H1 (cell line): Measurements from ENCODE around the gene GRIA1. TPM values are rescaled to one million over a fixed set of nuclear protein-coding genes. Genes with fewer than 3 reads are reported as not detected.

ENCODE experiments used
- CTCF ChIA-PET: fragments of 300-600 bp; sonication (Branson Sonifier 250); formaldehyde crosslinking; loops from one replicate; lab custom pipeline; 2021; ENCODE audit not compliant: partially characterized antibody; lab: Charles Lee
- POLR2A ChIA-PET: fragments of 300-600 bp; sonication (Branson Sonifier 250); formaldehyde crosslinking; loops from one replicate; lab custom pipeline; 2021; ENCODE audit warnings: inconsistent platforms; ENCODE audit not compliant: partially characterized antibody; lab: Charles Lee
- DNase-seq, 2 experiments: peaks; one replicate each; pipeline versions ENCODE4 v3.0.0 to v3.0.0-alpha.2; 2010 to 2022; ENCODE audit warnings: low spot score in 2 of 2, low read depth in 1 of 2, mixed read lengths in 1 of 2
- FAIRE-seq: peaks from 2 replicates; lab custom pipeline; 2011; peaks lifted over from hg19 to GRCh38; lab: Jason Lieb, UNC
- H2AFZ ChIP-seq: 2 replicates; pipeline ENCODE4 v1.8.1; 2012; ENCODE audit warnings: low read length, inconsistent platforms
- H2AK5ac ChIP-seq: 2 replicates; pipeline ENCODE4 v1.6.1; 2013; ENCODE audit warnings: low read depth, low read length
- H2BK120ac ChIP-seq: replicated peaks from 2 replicates; pipeline ENCODE3; 2013; ENCODE audit warnings: low read depth, low read length, inconsistent platforms
- H2BK12ac ChIP-seq: 2 replicates; pipeline ENCODE4 v1.6.1; 2013; ENCODE audit warnings: low read depth, low read length
- H2BK15ac ChIP-seq: 2 replicates; pipeline ENCODE4 v1.6.1; 2013; ENCODE audit warnings: low read length
- H2BK20ac ChIP-seq: 2 replicates; pipeline ENCODE4 v1.6.1; 2013; ENCODE audit warnings: low read length
- H2BK5ac ChIP-seq: 2 replicates; pipeline ENCODE4 v1.6.1; 2013; ENCODE audit warnings: low read depth, low read length
- H3K14ac ChIP-seq: 2 replicates; pipeline ENCODE4 v1.6.1; 2013; ENCODE audit warnings: inconsistent platforms; ENCODE audit not compliant: insufficient read length
- H3K18ac ChIP-seq: 2 replicates; pipeline ENCODE4 v1.6.1; 2013; ENCODE audit warnings: low read length; ENCODE audit errors: extremely low read depth
- H3K23ac ChIP-seq: 2 replicates; pipeline ENCODE4 v1.6.1; 2013; ENCODE audit warnings: inconsistent platforms; ENCODE audit not compliant: insufficient read length
- H3K23me2 ChIP-seq: 2 replicates; pipeline ENCODE4 v1.6.1; 2013; ENCODE audit warnings: low read depth, low read length
- H3K27ac ChIP-seq: 2 replicates; pipeline ENCODE4 v1.6.1; 2011; ENCODE audit warnings: low read depth, low read length, inconsistent platforms
- H3K27me3 ChIP-seq, 4 experiments: replicated peaks in 1 of 4; 1 replicate in 1 of 4; 2 replicates in 3 of 4; pipeline versions ENCODE4 v1.6.1 to v1.8.1; 2011 to 2013; ENCODE audit warnings: low read length in 3 of 4, mild to moderate bottlenecking in 3 of 4, inconsistent platforms in 2 of 4, mixed read lengths in 2 of 4, moderate library complexity in 1 of 4; ENCODE audit not compliant: control insufficient read depth in 3 of 4, insufficient read depth in 3 of 4; ENCODE audit errors: extremely low read depth in 1 of 4
- H3K36me3 ChIP-seq, 4 experiments: 2 replicates each; pipeline versions ENCODE4 v1.6.1 to v1.8.1; 2011 to 2013; ENCODE audit warnings: mild to moderate bottlenecking in 4 of 4, low read length in 3 of 4, moderate library complexity in 2 of 4, control low read depth in 1 of 4, inconsistent platforms in 1 of 4; ENCODE audit not compliant: insufficient read depth in 4 of 4, control insufficient read depth in 2 of 4
- H3K4ac ChIP-seq: replicated peaks from 2 replicates; pipeline ENCODE3; 2013; ENCODE audit warnings: low read length, low read depth, mixed read lengths, inconsistent platforms; ENCODE audit not compliant: insufficient read length
- H3K4me1 ChIP-seq, 4 experiments: replicated peaks in 1 of 4; 1 replicate in 1 of 4; 2 replicates in 3 of 4; pipeline versions ENCODE4 v1.6.1 to v1.8.1; 2011 to 2013; ENCODE audit warnings: low read length in 3 of 4, inconsistent platforms in 2 of 4, mixed read lengths in 1 of 4; ENCODE audit not compliant: insufficient read depth in 4 of 4, control insufficient read depth in 3 of 4
- H3K4me2 ChIP-seq, 2 experiments: 2 replicates each; pipeline versions ENCODE4 v1.6.1 to v1.8.1; 2011 to 2013; ENCODE audit warnings: low read depth in 2 of 2, low read length in 2 of 2, control low read depth in 1 of 2, inconsistent platforms in 1 of 2, mild to moderate bottlenecking in 1 of 2; ENCODE audit not compliant: insufficient read depth in 1 of 2
- H3K4me3 ChIP-seq, 4 experiments: fragments of 200-600, 300-600 bp in 1 of 4; sonication (generic), shearing (Covaris generic), sonication (Bioruptor Twin) in 1 of 4; 2 replicates each; pipeline versions ENCODE4 v1.5.1 to v1.8.1; 2011 to 2016; ENCODE audit warnings: low read length in 4 of 4, low read depth in 3 of 4, control low read depth in 2 of 4, inconsistent platforms in 2 of 4, mild to moderate bottlenecking in 2 of 4, mixed read lengths in 1 of 4, moderate library complexity in 1 of 4; ENCODE audit not compliant: insufficient read depth in 2 of 4; ENCODE audit errors: extremely low read depth in 1 of 4
- H3K56ac ChIP-seq: replicated peaks from 2 replicates; pipeline ENCODE3; 2013; ENCODE audit warnings: low read depth, mild to moderate bottlenecking, mixed read lengths, low read length, inconsistent platforms; ENCODE audit not compliant: insufficient read length
- H3K79me1 ChIP-seq: 2 replicates; pipeline ENCODE4 v1.6.1; 2013; ENCODE audit warnings: low read depth, low read length, control low read depth
- H3K79me2 ChIP-seq, 2 experiments: 2 replicates each; pipeline versions ENCODE4 v1.6.1 to v1.8.1; 2012 to 2013; ENCODE audit warnings: low read length in 2 of 2, mild to moderate bottlenecking in 2 of 2, inconsistent platforms in 1 of 2; ENCODE audit not compliant: insufficient read depth in 2 of 2, control insufficient read depth in 1 of 2
- H3K9ac ChIP-seq, 4 experiments: replicated peaks in 1 of 4; 1 replicate in 1 of 4; 2 replicates in 3 of 4; pipeline versions ENCODE4 v1.6.1 to v1.8.1; 2011 to 2013; ENCODE audit warnings: low read depth in 3 of 4, low read length in 3 of 4, control low read depth in 2 of 4, mild to moderate bottlenecking in 2 of 4, moderate library complexity in 2 of 4, inconsistent platforms in 1 of 4; ENCODE audit errors: extremely low read depth in 1 of 4
- H3K9me3 ChIP-seq, 2 experiments: 2 replicates each; pipeline versions ENCODE4 v1.6.1 to v1.8.1; 2012 to 2013; ENCODE audit warnings: mild to moderate bottlenecking in 2 of 2, moderate library complexity in 2 of 2, control low read depth in 1 of 2, inconsistent platforms in 1 of 2, low read depth in 1 of 2, low read length in 1 of 2, mixed read lengths in 1 of 2; ENCODE audit not compliant: insufficient read depth in 2 of 2
- H4K20me1 ChIP-seq, 2 experiments: replicated peaks in 1 of 2; 2 replicates each; pipeline versions ENCODE3 to v1.8.1; 2011 to 2013; ENCODE audit warnings: inconsistent platforms in 2 of 2, low read length in 2 of 2, mild to moderate bottlenecking in 1 of 2; ENCODE audit not compliant: insufficient read depth in 2 of 2, control insufficient read depth in 1 of 2
- H4K5ac ChIP-seq: 2 replicates; pipeline ENCODE4 v1.6.1; 2013; ENCODE audit warnings: low read length, low read depth, mixed read lengths, inconsistent platforms; ENCODE audit not compliant: insufficient read length
- H4K8ac ChIP-seq: 2 replicates; pipeline ENCODE4 v1.8.0; 2013; ENCODE audit warnings: mild to moderate bottlenecking, moderate library complexity, low read length, inconsistent platforms; ENCODE audit not compliant: insufficient read depth; ENCODE audit errors: extremely low read depth
- H4K91ac ChIP-seq: replicated peaks from 2 replicates; pipeline ENCODE3; 2013; ENCODE audit warnings: low read length, mixed read lengths, inconsistent platforms; ENCODE audit not compliant: insufficient read length
- JUND ChIP-seq: IDR thresholded peaks from 2 replicates; pipeline ENCODE4 v1.6.1; 2011; ENCODE audit warnings: mild to moderate bottlenecking, improper control_type of control experiment, low read length
- PHF8 ChIP-seq: fragments of 200-600 bp; sonication (generic); conservative IDR thresholded peaks from 2 replicates; pipeline ENCODE4 v1.7.1; 2012; ENCODE audit warnings: low read depth, mild to moderate bottlenecking, inconsistent platforms, low read length, moderate library complexity
- POLR2A ChIP-seq, 2 experiments: IDR thresholded peaks; 1 replicate in 1 of 2; 2 replicates in 1 of 2; pipeline ENCODE4 v1.6.1; 2011; ENCODE audit warnings: low read depth in 2 of 2, low read length in 2 of 2, mild to moderate bottlenecking in 2 of 2; ENCODE audit errors: control extremely low read depth in 1 of 2
- RAD21 ChIP-seq, 2 experiments: IDR thresholded peaks in 1 of 2; conservative IDR thresholded peaks in 1 of 2; 2 replicates each; pipeline ENCODE4 v1.6.1; 2011; ENCODE audit warnings: low read depth in 2 of 2, low read length in 2 of 2, improper control_type of control experiment in 1 of 2, inconsistent platforms in 1 of 2, mild to moderate bottlenecking in 1 of 2, moderate library complexity in 1 of 2
- RXRA ChIP-seq: IDR thresholded peaks from 2 replicates; pipeline ENCODE4 v1.6.1; 2011; ENCODE audit warnings: low read depth, mild to moderate bottlenecking, low read length, moderate library complexity; ENCODE audit not compliant: insufficient read depth
- SIN3A ChIP-seq, 2 experiments: IDR thresholded peaks in 1 of 2; conservative IDR thresholded peaks in 1 of 2; 2 replicates each; pipeline ENCODE4 v1.6.1; 2011 to 2012; ENCODE audit warnings: low read length in 2 of 2, improper control_type of control experiment in 1 of 2, low read depth in 1 of 2, mild to moderate bottlenecking in 1 of 2
- SP2 ChIP-seq: IDR thresholded peaks from 2 replicates; pipeline ENCODE4 v1.6.1; 2012; ENCODE audit warnings: mild to moderate bottlenecking, low read length, inconsistent platforms
- SP4 ChIP-seq: IDR thresholded peaks from 2 replicates; pipeline ENCODE4 v1.6.1; 2012; ENCODE audit warnings: low read length, inconsistent platforms
- SUZ12 ChIP-seq: fragments of 200-600 bp; sonication (generic); IDR thresholded peaks from 2 replicates; pipeline ENCODE4 v1.6.1; 2012; ENCODE audit warnings: mild to moderate bottlenecking, inconsistent platforms, low read length, moderate library complexity, mixed read lengths
- USF2 ChIP-seq: IDR thresholded peaks from 2 replicates; pipeline ENCODE4 v1.6.1; 2011; ENCODE audit warnings: low read length, improper control_type of control experiment
- ZNF274 ChIP-seq: IDR thresholded peaks from 2 replicates; pipeline ENCODE4 v1.7.0; 2012; ENCODE audit warnings: low read length, borderline replicate concordance; ENCODE audit errors: extremely low read depth
- WGBS, 2 experiments: shearing (Covaris generic) in 1 of 2; methylation state at CpG; one replicate each; pipeline versions ENCODE4 v1.1.6 to v1.1.7; 2013 to 2015; ENCODE audit warnings: low lambda C conversion rate in 2 of 2, mixed read lengths in 2 of 2, inconsistent platforms in 1 of 2, low coverage in 1 of 2, missing lambda C conversion rate in 1 of 2; ENCODE audit not compliant: insufficient replicate concordance in 2 of 2, insufficient coverage in 1 of 2, insufficient read length in 1 of 2; ENCODE audit errors: extremely low coverage in 1 of 2, missing lambda C conversion rate in 1 of 2; 5-methylcytosine and 5-hydroxymethylcytosine counted together
- polyA plus RNA-seq, 7 experiments: library from polyadenylated mRNA; depleted of rRNA in 3 of 7; stranded (reverse) in 5 of 7; unstranded in 2 of 7; fragments of >200 nt in 5 of 7; fragments of 200-250 nt in 2 of 7; gene quantifications; 1 replicate in 5 of 7; 2 replicates in 1 of 7; 4 replicates in 1 of 7; pipeline versions ENCODE4 v1.2.1 to v1.2.3, GENCODE V29; 2011 to 2013; ENCODE audit warnings: missing spikeins in 2 of 7, mixed read lengths in 2 of 7
- total RNA-seq: library from RNA; stranded (reverse); fragmentation: NEBNext Ultra II Directional; extraction: Animal tissue kit (Norgen Biotek cat#: 25700); gene quantifications from 2 replicates; pipeline ENCODE4 v1.2.1, GENCODE V29; 2021

Gene GRIA1
- total and polyA plus RNA-seq, 2 of the 8 experiments (the other 6 are each of a cell fraction or from before 2014, with no cell fraction given), result 0.97 to 2.5 TPM

DNA sequence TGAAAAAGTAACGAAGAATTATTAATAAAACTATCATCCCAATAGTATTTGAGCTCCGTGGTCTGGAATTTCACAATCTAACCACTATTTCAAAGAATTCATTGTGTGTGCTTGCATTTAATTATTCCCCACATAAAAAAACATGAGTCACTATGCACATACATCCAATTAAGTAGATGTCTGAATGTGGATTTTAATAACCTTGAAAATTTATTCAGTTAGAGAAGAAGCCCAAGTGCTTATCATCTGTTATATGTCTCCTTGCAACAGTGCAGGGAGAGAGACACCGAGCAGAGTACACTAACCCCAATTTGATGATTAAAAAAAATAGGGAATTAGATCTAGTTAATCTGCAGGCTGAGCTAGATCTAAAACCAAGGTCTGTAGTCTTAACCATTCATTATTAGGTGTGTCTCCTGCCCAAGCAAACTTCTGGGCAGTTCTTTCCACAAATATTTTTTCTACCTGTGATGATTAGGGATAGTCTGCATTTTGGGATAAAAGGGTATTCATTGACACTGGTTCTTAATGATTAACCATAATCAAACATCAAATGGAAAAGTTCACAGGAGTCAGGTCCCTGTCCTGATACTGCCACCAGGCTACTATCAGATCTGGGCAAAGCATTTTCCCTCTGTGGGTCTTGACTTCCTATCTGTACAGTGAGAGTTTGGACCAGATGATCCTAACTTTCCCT lies 164.2 kb downstream of the GRIA1 start:
- H3K4me1 ChIP-seq, result peaks cover 0 to 2% (median 0%) of the 10 kb centered on the region in 4 experiments; a peak in 1 of 7 replicates
- no peaks in the 10 kb centered on the region for H3K23me2 ChIP-seq
- H3K27ac ChIP-seq, result no peak overlapping the region
- no peak overlapping the region for H2BK5ac ChIP-seq
- no peaks in the 10 kb centered on the region for H3K79me1 ChIP-seq
- no peak overlapping the region for H2AK5ac ChIP-seq
- DNase-seq (no peak), FAIRE-seq (no peak)
- no peak overlapping the region for H2BK20ac ChIP-seq
- no peak overlapping the region for H3K4me2 ChIP-seq
- ChIA-PET POLR2A (no interaction called here), CTCF (interaction anchor here (0.8 kb wide), 1 partner anchor 311 kb away, joined by 3 read pairs; no protein-coding TSS in a partner anchor)
- H3K56ac ChIP-seq, result no peak overlapping the region
- H4K8ac ChIP-seq, result no peak overlapping the region
- no peak overlapping the region for H3K9ac ChIP-seq
- H4K20me1 ChIP-seq, result no peaks in the 10 kb centered on the region
- H2BK15ac ChIP-seq, result no peak overlapping the region
- H4K5ac ChIP-seq, result no peak overlapping the region
- no peaks in the 10 kb centered on the region; a peak in 1 of 8 replicates for H3K36me3 ChIP-seq
- H2BK12ac ChIP-seq, result no peak overlapping the region
- no peak overlapping the region for H3K4me3 ChIP-seq
- no peak overlapping the region for H3K4ac ChIP-seq
- H3K9me3 ChIP-seq, result no peaks in the 10 kb centered on the region
- H2BK120ac ChIP-seq, result no peak overlapping the region
- no peaks in the 10 kb centered on the region for H3K27me3 ChIP-seq
- H3K18ac ChIP-seq, result no peak overlapping the region
- H4K91ac ChIP-seq, result no peak overlapping the region
- TF ChIP-seq PHF8, result no peak
- TF ChIP-seq JUND, result no peak
- TF ChIP-seq SP2, result no peak
- TF ChIP-seq POLR2A (IDR thresholded peaks at IDR 0.05; ENCODE audit: control extremely low read depth in 1 of 2, low read depth in 2 of 2, low read length in 2 of 2), result no peak
- no peak for TF ChIP-seq RAD21 (IDR thresholded peaks at IDR 0.05 in 1 of 2, conservative IDR thresholded peaks at IDR 0.05 in 1 of 2; ENCODE audit: low read depth in 2 of 2, low read length in 2 of 2)
- TF ChIP-seq USF2, result no peak
- TF ChIP-seq ZNF274, result no peak
- TF ChIP-seq SIN3A (conservative IDR thresholded peaks at IDR 0.05 in 1 of 2, IDR thresholded peaks at IDR 0.05 in 1 of 2; ENCODE audit: low read depth in 1 of 2, low read length in 2 of 2), result no peak
- TF ChIP-seq SP4, result no peak
- no peak for TF ChIP-seq SUZ12
- no peak for TF ChIP-seq RXRA
- no peak overlapping the region for H2AFZ ChIP-seq
- H3K79me2 ChIP-seq, result no peaks in the 10 kb centered on the region
- WGBS, 2 experiments, result 90% methylated on average over 3 of the region's 3 CpGs; no CpG with 5 or more reads in 1 of the 2 experiments
- H3K23ac ChIP-seq, result no peak overlapping the region
- H3K14ac ChIP-seq, result no peak overlapping the region
